CD4-positive, alpha-beta memory T cell (primary cell): ENCODE results near the gene CHODL. TPM values are rescaled to one million over a fixed set of nuclear protein-coding genes. Genes with fewer than 3 reads are reported as not detected.

Source experiments
- CTCF ChIA-PET: fragments of 350-600 bp; sonication (Branson Sonifier 250); formaldehyde crosslinking; loops from one replicate; lab custom pipeline; 2021; ENCODE audit warnings: inconsistent platforms; ENCODE audit not compliant: partially characterized antibody; lab: Charles Lee
- POLR2A ChIA-PET: fragments of 350-600 bp; sonication (Branson Sonifier 250); formaldehyde crosslinking; loops from one replicate; lab custom pipeline; 2021; ENCODE audit not compliant: partially characterized antibody; lab: Charles Lee
- DNase-seq, 5 donors: peaks; one replicate each; pipeline versions ENCODE4 v3.0.0 to v3.0.0-alpha.2; 2020 to 2022; ENCODE audit warnings: mixed read lengths in 1 of 5
- H3K27ac ChIP-seq: one replicate; pipeline ENCODE4 v1.7.0; 2013; ENCODE audit warnings: low read depth, low read length
- H3K27me3 ChIP-seq: 2 replicates; pipeline ENCODE4 v1.7.0; 2013; ENCODE audit warnings: mild to moderate bottlenecking, low read length, moderate library complexity; ENCODE audit not compliant: insufficient read depth
- H3K36me3 ChIP-seq: 2 replicates; pipeline ENCODE4 v1.7.0; 2013; ENCODE audit warnings: mild to moderate bottlenecking, low read length, moderate library complexity; ENCODE audit not compliant: insufficient read depth
- H3K4me1 ChIP-seq: 2 replicates; pipeline ENCODE4 v1.7.0; 2013; ENCODE audit warnings: mild to moderate bottlenecking, low read length, moderate library complexity; ENCODE audit not compliant: insufficient read depth
- H3K4me3 ChIP-seq, 2 donors: one replicate each; pipeline ENCODE4 v1.7.0; 2013; ENCODE audit warnings: low read length in 2 of 2, mild to moderate bottlenecking in 1 of 2
- H3K9me3 ChIP-seq, 2 donors: one replicate each; pipeline ENCODE4 v1.7.0; 2013; ENCODE audit warnings: low read length in 2 of 2, control low read depth in 1 of 2; ENCODE audit not compliant: control insufficient read depth in 1 of 2
- H3K27ac Mint-ChIP-seq, 7 donors: one replicate each; pipeline ENCODE4 v1.8.0; 2020 to 2021; ENCODE audit warnings: mixed read lengths in 7 of 7, mild to moderate bottlenecking in 6 of 7, inconsistent platforms in 3 of 7, moderate library complexity in 3 of 7
- H3K27me3 Mint-ChIP-seq, 2 donors: one replicate each; pipeline ENCODE4 v1.8.0; 2020 to 2021; ENCODE audit warnings: mixed read lengths in 2 of 2
- H3K36me3 Mint-ChIP-seq, 2 donors: one replicate each; pipeline ENCODE4 v1.8.0; 2020 to 2021; ENCODE audit warnings: mixed read lengths in 2 of 2, inconsistent platforms in 1 of 2, mild to moderate bottlenecking in 1 of 2
- H3K4me1 Mint-ChIP-seq, 4 donors: one replicate each; pipeline ENCODE4 v1.8.0; 2020 to 2021; ENCODE audit warnings: mixed read lengths in 4 of 4, mild to moderate bottlenecking in 1 of 4
- H3K4me3 Mint-ChIP-seq, 8 donors: one replicate each; pipeline ENCODE4 v1.8.0; 2020 to 2021; ENCODE audit warnings: mixed read lengths in 8 of 8, mild to moderate bottlenecking in 7 of 8, moderate library complexity in 6 of 8, inconsistent platforms in 3 of 8
- H3K9me3 Mint-ChIP-seq, 8 donors: one replicate each; pipeline ENCODE4 v1.8.0; 2020 to 2021; ENCODE audit warnings: mixed read lengths in 8 of 8, mild to moderate bottlenecking in 5 of 8, inconsistent platforms in 3 of 8, moderate library complexity in 1 of 8
- intact Hi-C: fragments of 100-400 bp; cut with micrococcal nuclease; formaldehyde crosslinking; loops from one replicate; pipeline ENCODE4 v1.15.1; 2023
- polyA plus RNA-seq, 2 donors: library from polyadenylated mRNA; unstranded; fragments of 300-500 nt; fragmentation: Illumina TruSeq; gene quantifications; one replicate each; pipeline ENCODE4 v1.2.3, GENCODE V29; 2021
- total RNA-seq, 2 experiments: library from RNA; stranded (reverse); gene quantifications; one replicate each; pipeline ENCODE4 v1.2.3, GENCODE V29; 2021

The CHODL gene
- total RNA-seq (under 1 TPM in 1 of 2 experiments, not detected in 1; 0.25 TPM), polyA plus RNA-seq (under 1 TPM; 0.20 to 0.42 TPM)

GRCh38 chr21:18244671-18245463 is at the start of gene CHODL:
TSS of gene CHODL (plus strand) at chr21:18244833. CDS start at chr21:18245224, 391 bp downstream.
- Histone ChIP-seq H3K36me3 (no peaks in the 10 kb centered on the region), H3K9me3 (no peaks in the 10 kb centered on the region), H3K4me1 (no peaks in the 10 kb centered on the region), H3K27ac (no peak within 1 kb of the TSS), H3K27me3 (no peaks in the 10 kb centered on the region), H3K4me3 (no peak within 1 kb of the TSS)
- peaks cover 5 to 11% of the 10 kb centered on the region in 2 donors for H3K27me3 Mint-ChIP-seq
- H3K36me3 Mint-ChIP-seq: no peaks in the 10 kb centered on the region
- intact Hi-C loops: no loop called here
- H3K4me1 Mint-ChIP-seq: peaks cover 0 to 5% (median 0%) of the 10 kb centered on the region in 4 donors
- peaks cover 0 to 11% (median 2%) of the 10 kb centered on the region in 8 donors for H3K9me3 Mint-ChIP-seq
- no peak for DNase-seq
- no peak within 1 kb of the TSS for H3K4me3 Mint-ChIP-seq
- H3K27ac Mint-ChIP-seq: no peak within 1 kb of the TSS
- ChIA-PET CTCF (no interaction called here), POLR2A (no interaction called here)

GRCh38 chr21:18204931-18205330 is 39.7 kb upstream of the CHODL start:
- intact Hi-C loops: no loop called here
- Histone ChIP-seq H3K4me1 (no peaks in the 10 kb centered on the region), H3K9me3 (no peaks in the 10 kb centered on the region), H3K4me3 (no peak overlapping the region), H3K36me3 (no peaks in the 10 kb centered on the region), H3K27ac (no peak overlapping the region), H3K27me3 (no peaks in the 10 kb centered on the region)
- Mint-ChIP-seq H3K4me3 (no peak overlapping the region), H3K4me1 (no peaks in the 10 kb centered on the region), H3K27me3 (no peaks in the 10 kb centered on the region), H3K27ac (no peak overlapping the region), H3K36me3 (no peaks in the 10 kb centered on the region), H3K9me3 (peaks cover 0 to 23% (median 6%) of the 10 kb centered on the region in 8 donors)
- ChIA-PET CTCF (interaction anchor here (1.5 to 1.9 kb wide), 2 partner anchors 164 to 279 kb away, joined by 4 to 10 read pairs; no protein-coding TSS in a partner anchor), POLR2A (no interaction called here)
- DNase-seq: no peak

GRCh38 chr21:18218331-18218730 is 26.3 kb upstream of the CHODL start:
- Histone ChIP-seq H3K27me3 (no peaks in the 10 kb centered on the region), H3K4me3 (no peak overlapping the region), H3K9me3 (no peaks in the 10 kb centered on the region), H3K4me1 (no peaks in the 10 kb centered on the region), H3K36me3 (no peaks in the 10 kb centered on the region), H3K27ac (no peak overlapping the region)
- ChIA-PET POLR2A (no interaction called here), CTCF (interaction anchor here (0.6 kb wide), 1 partner anchor 91 kb away, joined by 3 read pairs; no protein-coding TSS in a partner anchor)
- H3K27ac Mint-ChIP-seq: no peak overlapping the region
- no peaks in the 10 kb centered on the region for H3K36me3 Mint-ChIP-seq
- peaks cover 7 to 64% (median 38%) of the 10 kb centered on the region in 8 donors for H3K9me3 Mint-ChIP-seq
- no peak overlapping the region for H3K4me3 Mint-ChIP-seq
- intact Hi-C loops: no loop called here
- DNase-seq: no peak
- no peaks in the 10 kb centered on the region for H3K27me3 Mint-ChIP-seq
- no peaks in the 10 kb centered on the region for H3K4me1 Mint-ChIP-seq

GRCh38 chr21:18220498-18220897 is 24.1 kb upstream of the CHODL start:
- intact Hi-C loops: no loop called here
- DNase-seq: no peak
- H3K4me1 Mint-ChIP-seq: no peaks in the 10 kb centered on the region

GRCh38 chr21:18222346-18222745 is 22.3 kb upstream of the CHODL start:
- H3K4me1 ChIP-seq: no peaks in the 10 kb centered on the region
- Mint-ChIP-seq H3K27me3 (no peaks in the 10 kb centered on the region), H3K9me3 (peaks cover 6 to 48% (median 31%) of the 10 kb centered on the region in 8 donors), H3K27ac (no peak overlapping the region), H3K36me3 (no peaks in the 10 kb centered on the region), H3K4me3 (no peak overlapping the region), H3K4me1 (no peaks in the 10 kb centered on the region)
- H3K36me3 ChIP-seq: no peaks in the 10 kb centered on the region
- H3K9me3 ChIP-seq: no peaks in the 10 kb centered on the region
- ChIA-PET CTCF (no interaction called here), POLR2A (no interaction called here)
- no peak overlapping the region for H3K27ac ChIP-seq
- intact Hi-C loops: no loop called here
- no peak overlapping the region for H3K4me3 ChIP-seq
- DNase-seq: no peak
- H3K27me3 ChIP-seq: no peaks in the 10 kb centered on the region

More at GRCh38 chr21:18220498-18220897, 24.1 kb upstream of the CHODL start:
- Mint-ChIP-seq H3K4me3 (no peak overlapping the region), H3K27me3 (no peaks in the 10 kb centered on the region), H3K27ac (no peak overlapping the region), H3K36me3 (no peaks in the 10 kb centered on the region), H3K9me3 (peaks cover 7 to 64% (median 35%) of the 10 kb centered on the region in 8 donors)
- no peaks in the 10 kb centered on the region for H3K27me3 ChIP-seq
- no peaks in the 10 kb centered on the region for H3K9me3 ChIP-seq
- no peaks in the 10 kb centered on the region for H3K4me1 ChIP-seq
- CTCF ChIA-PET: no interaction called here
- no peak overlapping the region for H3K4me3 ChIP-seq
- no peak overlapping the region for H3K27ac ChIP-seq
- POLR2A ChIA-PET: no interaction called here
- H3K36me3 ChIP-seq: no peaks in the 10 kb centered on the region

GRCh38 chr21:18228060-18228739 is 16.4 kb upstream of the CHODL start:
- Mint-ChIP-seq H3K36me3 (no peaks in the 10 kb centered on the region), H3K4me1 (no peaks in the 10 kb centered on the region), H3K27ac (no peak overlapping the region), H3K27me3 (no peaks in the 10 kb centered on the region), H3K9me3 (peaks cover 0 to 10% (median 0%) of the 10 kb centered on the region in 8 donors), H3K4me3 (no peak overlapping the region)
- Histone ChIP-seq H3K4me1 (no peaks in the 10 kb centered on the region), H3K27ac (no peak overlapping the region), H3K36me3 (no peaks in the 10 kb centered on the region), H3K9me3 (peaks cover 0 to 2% of the 10 kb centered on the region in 2 donors), H3K27me3 (no peaks in the 10 kb centered on the region), H3K4me3 (no peak overlapping the region)
- no peak for DNase-seq
- ChIA-PET POLR2A (no interaction called here), CTCF (no interaction called here)
- intact Hi-C loops: no loop called here

- H3K4me1 Mint-ChIP-seq: no peaks in the 10 kb centered on the region
- H3K27ac ChIP-seq: no peak overlapping the region
- no peak for DNase-seq
- H3K27ac Mint-ChIP-seq: no peak overlapping the region
- ChIA-PET CTCF (no interaction called here), POLR2A (no interaction called here)
- no peaks in the 10 kb centered on the region for H3K36me3 Mint-ChIP-seq
- no peak overlapping the region for H3K4me3 Mint-ChIP-seq
- H3K4me3 ChIP-seq: no peak overlapping the region
- peaks cover 0 to 17% (median 3%) of the 10 kb centered on the region in 8 donors for H3K9me3 Mint-ChIP-seq
- no peaks in the 10 kb centered on the region for H3K27me3 Mint-ChIP-seq
- intact Hi-C loops: no loop called here
- no peaks in the 10 kb centered on the region for H3K36me3 ChIP-seq
- peaks cover 0 to 2% of the 10 kb centered on the region in 2 donors for H3K9me3 ChIP-seq
- no peaks in the 10 kb centered on the region for H3K27me3 ChIP-seq
- H3K4me1 ChIP-seq: no peaks in the 10 kb centered on the region
Observed at GRCh38 chr21:18235545-18235944, 9.1 kb upstream of the CHODL start.
